GM23338 (cell line): Measurements from ENCODE around the gene LYZL2. TPM values are rescaled to one million over a fixed set of nuclear protein-coding genes. Genes with fewer than 3 reads are reported as not detected.
"Not testable (repeated sequence)": the region's sequence is repeated elsewhere in the genome, so short reads cannot be mapped to it uniquely, and the experiment has no call there.

Source experiments
- ATAC-seq: fragments of 200-7000 bp; cut with Tn5 transposase; 3 replicates; pipeline ENCODE4 v1.9.1; 2020
- DNase-seq: peaks from one replicate; pipeline ENCODE4 v3.0.0-alpha.2; 2015; ENCODE audit warnings: low spot score
- H2AFZ ChIP-seq: fragments of 200-600 bp; sonication (generic); 2 replicates; pipeline ENCODE4 v1.8.0; 2016; ENCODE audit warnings: antibody characterized with exemption, mild to moderate bottlenecking, moderate library complexity
- H3F3A ChIP-seq: fragments of 200-600 bp; sonication (generic); replicated peaks from 2 replicates; pipeline ENCODE4 v1.8.0; 2017; ENCODE audit warnings: antibody characterized with exemption, mixed run types, low read depth
- H3K27ac ChIP-seq: fragments of 200-600 bp; sonication (generic); 2 replicates; pipeline ENCODE4 v1.6.1; 2016; ENCODE audit warnings: low read depth
- H3K27me3 ChIP-seq: fragments of 200-600 bp; sonication (generic); 2 replicates; pipeline ENCODE4 v1.8.0; 2016; ENCODE audit warnings: mild to moderate bottlenecking, mixed run types, moderate library complexity; ENCODE audit not compliant: insufficient read depth
- H3K36me3 ChIP-seq: fragments of 200-600 bp; sonication (generic); 2 replicates; pipeline ENCODE4 v1.8.0; 2016; ENCODE audit warnings: mild to moderate bottlenecking; ENCODE audit not compliant: insufficient read depth
- H3K4me1 ChIP-seq: fragments of 200-600 bp; sonication (generic); 2 replicates; pipeline ENCODE4 v1.8.0; 2016; ENCODE audit warnings: mild to moderate bottlenecking, moderate library complexity; ENCODE audit not compliant: insufficient read depth
- H3K4me2 ChIP-seq: fragments of 200-600 bp; sonication (generic); 2 replicates; pipeline ENCODE4 v1.7.1; 2017; ENCODE audit warnings: mixed run types
- H3K4me3 ChIP-seq: fragments of 200-600 bp; sonication (generic); 2 replicates; pipeline ENCODE4 v1.6.1; 2016; ENCODE audit warnings: mixed run types
- H3K79me2 ChIP-seq: fragments of 200-600 bp; sonication (generic); replicated peaks from 2 replicates; pipeline ENCODE4 v1.8.0; 2017; ENCODE audit warnings: mild to moderate bottlenecking; ENCODE audit not compliant: insufficient read depth
- H3K9me2 ChIP-seq: fragments of 200-600 bp; sonication (generic); 2 replicates; pipeline ENCODE4 v1.8.0; 2017; ENCODE audit not compliant: insufficient read depth
- H4K20me1 ChIP-seq: fragments of 200-600 bp; sonication (generic); replicated peaks from 2 replicates; pipeline ENCODE4 v1.8.0; 2017; ENCODE audit warnings: mild to moderate bottlenecking; ENCODE audit not compliant: insufficient read depth
- H3K27ac Mint-ChIP-seq: 2 replicates; pipeline ENCODE4 v1.8.0; 2020; ENCODE audit warnings: inconsistent platforms, mild to moderate bottlenecking, moderate library complexity, mixed read lengths
- H3K27me3 Mint-ChIP-seq: 3 replicates; pipeline ENCODE4 v1.8.0; 2022; ENCODE audit warnings: low read depth, mild to moderate bottlenecking, moderate library complexity, mixed read lengths, inconsistent platforms; ENCODE audit not compliant: insufficient read depth, poor library complexity
- H3K36me3 Mint-ChIP-seq: 3 replicates; pipeline ENCODE4 v1.8.0; 2021; ENCODE audit warnings: low read depth, mild to moderate bottlenecking, inconsistent platforms, moderate library complexity, mixed read lengths
- H3K4me1 Mint-ChIP-seq: 3 replicates; pipeline ENCODE4 v1.8.0; 2020; ENCODE audit warnings: mild to moderate bottlenecking, inconsistent platforms, mixed read lengths
- H3K4me3 Mint-ChIP-seq: 3 replicates; pipeline ENCODE4 v1.8.0; 2021; ENCODE audit warnings: moderate library complexity, mild to moderate bottlenecking, inconsistent platforms, mixed read lengths
- H3K9me3 Mint-ChIP-seq: 3 replicates; pipeline ENCODE4 v1.8.0; 2020; ENCODE audit warnings: moderate library complexity, mild to moderate bottlenecking, inconsistent platforms, mixed read lengths
- CREB1 ChIP-seq: fragments of 250-450 bp; sonication (Bioruptor Pico); IDR thresholded peaks from 2 replicates; pipeline ENCODE4 v1.5.0; 2020; ENCODE audit warnings: low read depth, mild to moderate bottlenecking, moderate library complexity
- CTCF ChIP-seq, 2 experiments: fragments of 200-600 bp in 1 of 2; sonication (generic) in 1 of 2; conservative IDR thresholded peaks; 2 replicates each; pipeline versions ENCODE4 v1.5.1 to v1.6.1; 2016 to 2017; ENCODE audit warnings: antibody characterized with exemption in 2 of 2, low read depth in 2 of 2, mild to moderate bottlenecking in 2 of 2, moderate library complexity in 1 of 2
- ETS1 ChIP-seq: IDR thresholded peaks from 2 replicates; pipeline ENCODE4 v1.6.1; 2016; ENCODE audit warnings: antibody characterized with exemption
- EZH2 ChIP-seq: fragments of 200-600 bp; sonication (generic); IDR thresholded peaks from one replicate; pipeline ENCODE4 v1.8.0; 2017; ENCODE audit warnings: antibody characterized with exemption, mild to moderate bottlenecking, low read depth; ENCODE audit not compliant: unreplicated experiment
- EZH2phosphoT487 ChIP-seq: fragments of 200-600 bp; sonication (generic); IDR thresholded peaks from one replicate; pipeline ENCODE4 v1.8.1; 2018; ENCODE audit warnings: antibody characterized with exemption; ENCODE audit not compliant: unreplicated experiment
- JUNB ChIP-seq: IDR thresholded peaks from one replicate; pipeline ENCODE4 v1.6.1; 2016; ENCODE audit warnings: antibody characterized with exemption; ENCODE audit not compliant: unreplicated experiment
- POLR2AphosphoS5 ChIP-seq: IDR thresholded peaks from 2 replicates; pipeline ENCODE4 v1.6.1; 2016; ENCODE audit warnings: antibody characterized with exemption, low read depth
- REST ChIP-seq: IDR thresholded peaks from one replicate; pipeline ENCODE4 v1.6.1; 2018; ENCODE audit warnings: antibody characterized with exemption; ENCODE audit not compliant: unreplicated experiment
- STAT1 ChIP-seq: IDR thresholded peaks from one replicate; pipeline ENCODE4 v1.6.1; 2016; ENCODE audit warnings: antibody characterized with exemption; ENCODE audit not compliant: unreplicated experiment
- ZNF114 ChIP-seq: fragments of 250-450 bp; sonication (Bioruptor Pico); IDR thresholded peaks from 2 replicates; pipeline ENCODE4 v1.5.0; 2020; ENCODE audit warnings: mild to moderate bottlenecking, moderate library complexity
- ZNF331 ChIP-seq: fragments of 250-450 bp; sonication (Bioruptor Pico); IDR thresholded peaks from 2 replicates; pipeline ENCODE4 v1.5.0; 2020; ENCODE audit warnings: low read depth, mild to moderate bottlenecking, moderate library complexity
- ZNF462 ChIP-seq: fragments of 250-450 bp; sonication (Bioruptor Pico); IDR thresholded peaks from 2 replicates; pipeline ENCODE4 v1.5.0; 2020; ENCODE audit warnings: mild to moderate bottlenecking, moderate library complexity
- polyA plus RNA-seq: library from polyadenylated mRNA; unstranded; fragments of >200 nt; fragmentation: Nextera tagmentation; extraction: Ambion mirVana; gene quantifications from 2 replicates; pipeline ENCODE4 v1.2.1, GENCODE V29; 2016
- total RNA-seq: library from RNA; depleted of rRNA; stranded (reverse); fragments of >200 nt; shearing (Covaris generic); gene quantifications from 2 replicates; pipeline ENCODE4 v1.2.3, GENCODE V29; 2014

Gene LYZL2
- total and polyA plus RNA-seq, 2 experiments from 2014 or later = not detected

GRCh38 chr10:30662814-30663213 lies 33.3 kb upstream of the LYZL2 start:
- TF ChIP-seq CREB1 (no peak), EZH2phosphoT487 (no peak), ZNF462 (CRISPR knock-in tag) (no peak), ZNF331 (no peak), JUNB (no peak), POLR2AphosphoS5 (no peak), REST (no peak), STAT1 (no peak), ETS1 (no peak), CTCF (conservative IDR thresholded peaks at IDR 0.05; ENCODE audit: low read depth in 2 of 2) (no peak), ZNF114 (CRISPR knock-in tag) (no peak), EZH2 (no peak)
- Histone ChIP-seq H3K4me2 (no peak overlapping the region), H3K9me2 (no peaks in the 10 kb centered on the region), H3K4me3 (no peak overlapping the region), H3K4me1 (0 out of 2 replicates have a peak, but pooled peaks cover 9% of the 10 kb centered on the region), H3K27ac (no peak overlapping the region), H3K79me2 (no peaks in the 10 kb centered on the region), H2AFZ (no peak overlapping the region), H4K20me1 (no peaks in the 10 kb centered on the region), H3F3A (no peaks in the 10 kb centered on the region), H3K36me3 (no peaks in the 10 kb centered on the region), H3K27me3 (no peaks in the 10 kb centered on the region)
- H3K9me3 Mint-ChIP-seq = no peaks in the 10 kb centered on the region
- no peaks in the 10 kb centered on the region for H3K36me3 Mint-ChIP-seq
- no peak overlapping the region for H3K4me3 Mint-ChIP-seq
- peaks cover 16% of the 10 kb centered on the region for H3K4me1 Mint-ChIP-seq
- DNase-seq = no peak
- no peak for ATAC-seq
- H3K27ac Mint-ChIP-seq = no peak overlapping the region
- no peaks in the 10 kb centered on the region for H3K27me3 Mint-ChIP-seq

- ATAC-seq, H3K36me3 ChIP-seq, H3K36me3 Mint-ChIP-seq, H3K4me2 ChIP-seq, H3K9me3 Mint-ChIP-seq, H3K27me3 ChIP-seq, H3K4me3 ChIP-seq, H3K27ac Mint-ChIP-seq, H3K9me2 ChIP-seq, DNase-seq, H3F3A ChIP-seq, H3K79me2 ChIP-seq, H4K20me1 ChIP-seq, H3K4me3 Mint-ChIP-seq, H3K27me3 Mint-ChIP-seq, H2AFZ ChIP-seq, H3K27ac ChIP-seq: not testable (repeated sequence)
- H3K4me1 ChIP-seq = 0 out of 2 replicates have a peak, but pooled peaks cover 10% of the 10 kb centered on the region
- H3K4me1 Mint-ChIP-seq = peaks cover 16% of the 10 kb centered on the region
Measured at GRCh38 chr10:30660314-30660713, 30.8 kb upstream of the LYZL2 start.
